HG02943 (cell line): ENCODE data around the gene ADI1.
"Not testable (repeated sequence)": the region's sequence is repeated elsewhere in the genome, so short reads cannot be mapped to it uniquely, and the experiment has no call there.

Source experiments
- ATAC-seq: cut with Tn5 transposase; IDR thresholded peaks from one replicate; pipeline ENCODE4 v1.9.1; 2021; ENCODE audit warnings: mild to moderate bottlenecking, low read depth, moderate library complexity; ENCODE audit not compliant: unreplicated experiment

The ADI1 gene

DNA sequence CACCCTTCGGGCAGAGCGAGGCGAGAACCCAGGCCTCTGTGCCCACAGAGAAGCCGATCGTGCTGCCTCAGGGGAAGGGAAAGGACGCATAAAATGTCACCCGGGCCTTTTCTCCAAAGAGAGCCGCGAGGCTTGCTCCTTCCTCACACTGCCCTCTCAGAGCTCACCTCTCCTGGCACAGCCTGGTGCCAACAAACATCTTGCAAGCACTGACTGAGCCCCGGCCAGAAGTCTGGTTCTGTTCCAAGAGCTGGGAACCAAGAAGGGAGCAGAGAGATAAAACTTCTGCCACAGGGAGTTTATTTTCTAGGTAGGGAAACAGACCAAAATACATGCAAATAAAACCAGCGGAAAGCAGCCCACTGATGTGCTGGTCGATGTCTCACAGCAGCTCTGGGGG lies 13.6 kb upstream of the ADI1 start:
- no peak for ATAC-seq

DNA sequence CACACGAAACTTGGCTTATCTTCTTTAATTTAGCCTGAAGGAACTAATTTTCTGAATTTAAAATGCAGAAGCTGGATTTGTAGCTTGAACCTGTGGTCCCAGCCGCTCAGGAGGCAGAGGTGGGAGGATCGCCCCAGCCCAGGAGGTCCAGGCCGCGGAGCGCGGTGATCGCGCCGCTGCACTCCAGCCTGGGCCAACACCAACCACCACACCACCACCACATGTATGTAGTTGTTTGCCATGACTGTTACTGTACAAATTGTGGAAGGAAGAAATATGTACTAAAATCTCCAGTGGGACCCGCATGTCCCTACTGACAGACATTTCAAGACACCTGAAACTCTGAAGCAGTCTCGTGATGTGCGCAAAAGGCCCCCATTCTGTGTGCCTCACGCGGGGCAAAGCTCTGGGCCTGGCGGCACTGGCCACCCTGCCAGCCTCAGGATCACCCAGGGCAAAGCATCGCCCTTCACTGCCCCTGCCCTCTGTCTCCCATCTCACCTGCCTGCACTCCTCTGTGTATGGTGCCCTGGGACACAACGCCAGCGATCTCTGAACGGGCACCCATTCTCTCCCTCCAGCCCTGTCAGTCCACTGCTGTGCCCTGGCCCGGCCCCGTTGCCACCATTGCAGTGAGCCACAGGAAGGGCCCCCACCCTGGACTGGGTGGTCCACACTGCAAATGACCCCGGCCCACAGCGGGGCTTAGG lies 10.1 kb upstream of the ADI1 start:
- ATAC-seq, result no peak

DNA sequence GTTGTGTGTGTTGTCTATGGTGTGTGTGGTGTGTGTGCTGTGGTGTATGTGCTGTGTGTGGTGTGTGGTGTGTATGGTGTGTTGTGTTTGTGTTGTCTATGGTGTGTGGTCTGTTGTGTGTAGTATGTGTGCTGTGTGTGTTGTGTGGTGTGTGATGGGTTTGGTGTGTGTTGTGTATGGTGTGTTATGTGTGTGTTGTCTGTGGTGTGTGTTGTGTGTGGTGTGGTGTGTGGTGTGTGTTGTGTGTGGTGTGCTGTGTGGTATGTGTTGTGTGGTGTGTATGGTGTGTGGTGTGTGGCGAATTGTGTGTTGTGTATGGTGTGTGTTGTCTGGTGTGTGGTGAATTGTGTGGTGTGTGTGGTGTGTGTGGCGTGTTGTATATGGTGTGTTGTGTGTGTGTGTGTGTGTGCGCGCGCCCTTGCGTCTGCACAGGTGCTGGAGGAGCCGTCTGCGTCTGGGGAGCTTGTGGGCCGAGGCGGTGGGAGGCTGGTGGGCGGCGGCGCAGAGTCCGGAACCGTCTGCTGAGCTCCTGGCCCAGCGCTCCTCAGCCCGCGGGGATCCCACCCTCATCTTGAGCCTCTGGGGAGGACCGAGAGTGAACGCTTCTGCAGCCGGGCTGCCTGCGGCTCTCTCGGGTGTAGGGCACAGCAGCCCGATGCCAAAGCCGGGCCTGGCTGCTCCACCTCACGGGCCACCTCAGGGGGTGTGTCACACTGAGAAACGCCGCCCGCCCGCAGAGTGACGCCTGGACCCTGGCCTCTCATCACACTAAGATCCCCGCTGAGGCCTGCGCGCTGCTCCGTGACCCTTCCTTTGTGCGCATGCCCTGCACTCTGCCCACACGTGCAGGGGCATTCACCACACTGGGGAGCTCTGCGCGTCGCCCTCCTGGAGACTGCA lies 8.8 kb upstream of the ADI1 start:
- ATAC-seq, result no peak

DNA sequence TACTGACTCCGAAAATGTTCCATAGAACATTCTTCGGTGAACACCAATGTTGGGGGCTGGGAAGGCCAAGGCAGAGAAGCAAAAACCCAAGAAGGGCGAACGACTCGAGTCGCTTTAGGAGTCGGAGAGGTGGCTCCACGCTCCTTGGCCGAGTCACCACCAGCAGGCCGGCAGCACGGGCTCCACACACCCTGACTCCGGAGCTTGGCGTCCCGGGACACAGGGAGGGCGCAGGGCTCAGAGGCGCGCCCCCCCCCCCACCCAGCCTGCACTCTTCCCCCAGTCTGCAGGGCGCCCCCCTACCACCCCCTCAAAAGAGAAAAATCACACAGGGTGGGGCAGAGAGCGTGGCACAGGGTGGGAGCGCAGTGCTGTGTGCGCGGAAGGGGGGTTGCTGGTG lies 7.5 kb upstream of the ADI1 start:
- ATAC-seq, result no peak

DNA sequence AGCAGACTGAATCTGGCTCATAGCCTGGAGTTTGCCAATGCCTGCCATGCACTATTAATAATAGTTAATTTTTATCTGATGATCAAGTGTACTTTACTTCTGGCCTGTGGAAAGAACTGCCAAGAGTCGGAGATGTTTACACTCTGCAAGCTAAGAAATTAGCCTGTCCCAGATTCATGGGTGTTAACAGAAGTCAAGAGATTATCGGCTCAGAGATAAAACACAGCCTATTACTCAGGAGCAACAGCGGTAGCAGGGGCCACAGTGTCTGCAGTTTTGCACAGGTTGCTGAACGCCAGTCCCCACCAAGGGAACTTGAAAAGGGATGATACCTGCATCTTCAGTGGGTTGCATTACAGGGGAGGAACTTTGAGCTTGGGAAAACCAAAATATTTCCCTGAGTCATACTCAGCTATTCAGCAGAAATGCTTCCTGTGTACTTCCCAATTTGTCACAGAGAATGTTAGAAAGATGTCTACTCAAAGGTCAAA lies 4.3 kb upstream of the ADI1 start:
- no peak for ATAC-seq

DNA sequence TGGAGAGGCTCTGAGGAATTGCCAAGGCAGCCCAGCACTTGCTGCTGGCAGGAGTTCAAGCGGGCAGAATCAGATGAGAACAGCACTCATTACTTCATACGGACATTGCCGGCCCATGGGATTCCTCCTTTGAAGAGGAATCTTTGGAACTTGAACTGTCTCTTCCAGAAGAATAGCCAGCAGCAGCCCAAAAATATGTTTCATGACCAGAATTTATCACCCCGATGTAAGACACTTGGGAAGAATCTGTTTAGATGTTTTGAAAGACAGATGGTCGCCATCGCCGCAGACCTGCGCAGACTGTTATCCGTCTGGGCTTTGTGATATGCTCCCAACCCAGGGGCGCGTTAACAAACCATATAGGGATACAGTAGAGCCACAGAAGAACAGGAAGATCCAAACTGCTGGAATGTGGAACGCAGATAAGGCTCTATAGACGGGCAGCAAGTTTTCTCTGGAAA lies 3.7 kb upstream of the ADI1 start:
- no peak for ATAC-seq

DNA sequence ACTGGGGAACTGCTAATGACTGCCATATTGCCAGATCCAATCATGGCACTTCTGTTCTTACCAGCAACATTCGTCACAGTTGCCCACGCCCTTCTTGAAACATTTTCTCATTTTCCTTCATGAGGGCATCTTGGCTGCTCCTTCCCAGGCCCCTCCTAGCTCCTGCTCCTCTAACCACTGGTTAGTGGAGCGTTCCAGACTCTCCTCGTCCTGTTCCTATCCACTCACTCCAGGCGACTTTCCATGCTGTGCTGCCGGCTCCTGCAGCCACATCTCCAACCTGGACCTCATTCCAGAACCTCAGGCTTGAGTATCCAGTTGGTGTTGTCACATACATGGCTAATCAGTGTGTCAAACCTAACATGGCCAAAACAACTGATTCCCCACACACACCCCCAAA lies 1.3 kb upstream of the ADI1 start:
- no peak for ATAC-seq

DNA sequence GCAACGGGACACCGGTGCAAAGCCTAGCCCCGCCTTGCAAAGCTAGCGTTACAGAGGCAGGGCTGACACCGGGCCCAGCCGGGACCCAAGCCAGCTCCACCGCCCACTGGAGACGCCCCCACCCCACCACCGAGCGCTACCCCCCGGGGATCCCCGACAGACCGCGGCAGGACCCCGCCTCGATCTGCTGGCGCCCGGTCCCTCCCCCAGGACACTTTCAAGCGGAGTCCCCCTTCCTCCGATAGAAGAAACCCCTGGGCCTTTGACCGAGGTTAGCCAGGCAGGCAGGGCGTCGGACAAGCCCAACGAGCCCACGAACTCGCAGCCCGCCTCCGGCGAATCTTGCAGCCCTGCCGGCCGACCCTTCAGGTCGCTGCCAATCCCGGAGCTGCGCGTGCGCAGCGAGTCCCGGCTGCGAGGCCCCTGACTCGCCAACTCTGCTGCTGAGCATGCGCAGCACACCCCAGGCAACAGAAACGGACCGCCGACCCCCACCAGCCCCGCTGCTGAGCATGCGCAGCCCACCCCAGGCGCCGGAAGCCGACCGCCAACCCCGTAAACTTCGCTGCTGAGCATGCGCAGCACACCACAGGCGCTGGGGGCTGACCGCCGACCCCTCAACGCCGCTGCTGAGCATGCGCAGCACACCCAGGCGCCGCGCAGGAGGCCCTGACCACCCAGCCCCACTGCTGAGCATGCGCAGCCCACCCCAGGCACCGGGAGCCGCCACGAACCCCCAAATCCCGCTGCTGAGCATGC lies 656 bp downstream of the ADI1 start:
- peak; percentile 72 for ATAC-seq

DNA sequence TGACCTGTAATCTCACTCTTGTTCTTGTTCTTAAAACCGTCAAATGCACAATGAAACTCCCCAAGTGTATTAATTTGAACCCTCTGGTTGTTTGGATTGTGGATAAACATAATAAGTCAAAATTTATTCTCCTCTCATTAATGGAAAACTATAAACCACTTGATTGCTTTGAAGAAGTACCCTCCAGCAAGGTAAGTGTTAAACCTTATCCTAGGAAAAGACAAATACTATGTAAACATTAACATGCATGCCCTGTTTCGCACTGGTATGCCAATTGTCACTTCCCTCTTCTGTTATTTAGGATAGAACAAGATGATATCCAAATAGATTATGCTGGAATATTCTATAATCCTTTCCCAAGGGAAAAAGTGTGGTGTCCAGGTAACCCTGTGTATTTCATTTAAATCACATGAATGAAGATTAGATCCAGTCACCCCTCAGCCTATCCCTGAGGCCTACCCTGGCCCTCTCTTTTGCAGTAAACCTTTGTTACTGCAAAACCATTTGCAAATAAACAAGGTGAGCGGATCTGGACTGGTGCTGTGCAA lies 1.3 kb downstream of the ADI1 start:
- no peak for ATAC-seq

DNA sequence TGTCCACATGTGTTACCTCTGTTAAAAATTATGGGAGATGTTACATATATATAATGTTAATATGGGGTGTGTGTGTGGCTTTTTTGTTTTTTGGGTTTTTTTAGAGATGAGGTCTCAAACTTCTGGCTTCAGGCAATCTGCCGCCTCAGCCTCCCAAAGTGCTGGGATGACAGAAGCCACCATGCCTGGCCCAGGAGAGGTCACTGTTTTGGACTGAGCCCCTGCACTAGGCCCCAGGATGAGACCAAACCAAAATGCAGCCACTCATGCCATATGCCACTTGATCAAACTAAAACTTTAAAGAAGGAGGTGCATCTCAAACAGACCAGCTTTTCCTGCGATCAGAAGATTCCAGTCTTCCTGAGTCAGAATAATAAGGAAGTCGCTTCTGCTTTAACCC lies 2.5 kb downstream of the ADI1 start:
- no peak for ATAC-seq

DNA sequence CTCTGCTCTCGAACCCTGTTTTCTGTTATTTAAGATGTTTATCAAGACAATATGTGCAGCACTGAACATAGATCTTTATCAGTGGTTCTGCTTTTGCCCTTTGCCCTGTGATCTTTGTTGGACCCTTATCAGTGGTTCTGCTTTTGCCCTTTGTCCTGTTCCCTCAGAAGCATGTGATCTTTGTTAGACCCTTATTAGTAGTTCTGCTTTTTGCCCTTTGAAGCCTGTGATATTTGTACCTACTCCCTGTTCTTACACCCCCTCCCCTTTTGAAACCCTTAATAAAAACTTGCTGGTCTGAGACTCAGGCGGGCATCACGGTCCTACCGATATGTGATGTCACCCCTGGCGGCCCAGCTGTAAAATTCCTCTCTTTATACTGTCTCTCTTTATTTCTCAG lies 3.9 kb downstream of the ADI1 start:
- ATAC-seq, result not testable (repeated sequence)

DNA sequence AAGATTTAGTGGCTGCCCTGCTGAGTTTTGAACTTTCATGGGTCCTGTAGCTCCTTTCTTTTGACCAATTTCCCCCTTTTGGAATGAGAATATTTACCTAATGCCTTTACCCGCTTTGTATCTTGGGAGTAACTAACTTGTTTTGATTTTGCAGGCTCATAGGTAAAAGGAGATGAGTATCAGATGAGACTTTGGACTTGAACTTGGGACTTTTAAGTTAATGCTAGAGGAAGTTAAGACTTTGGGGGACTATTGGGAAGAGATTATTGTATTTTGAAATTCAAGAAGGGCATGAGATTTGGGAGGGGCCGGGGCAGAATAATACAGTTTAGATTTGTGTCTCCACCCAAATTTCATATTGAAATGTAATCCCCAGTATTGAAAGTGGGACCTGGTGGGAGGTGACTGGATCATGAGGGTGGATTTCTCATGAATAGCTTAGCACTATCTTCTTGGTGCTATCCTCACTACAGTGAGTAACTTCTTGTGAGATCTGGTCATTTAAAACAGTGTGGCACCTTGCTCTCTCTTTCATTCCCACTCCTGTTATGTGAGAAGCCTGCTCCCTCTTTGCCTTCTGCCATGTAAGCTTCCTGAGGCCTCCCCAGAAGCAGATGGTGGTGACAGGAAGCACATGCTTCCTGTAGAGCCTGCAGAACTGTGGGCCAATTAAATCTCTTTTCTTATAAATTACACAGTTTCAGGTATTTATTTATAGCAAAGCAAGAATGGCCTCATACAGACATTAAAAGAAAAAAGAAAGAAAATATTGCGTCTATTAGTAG lies 6.1 kb downstream of the ADI1 start:
- ATAC-seq, result no peak

DNA sequence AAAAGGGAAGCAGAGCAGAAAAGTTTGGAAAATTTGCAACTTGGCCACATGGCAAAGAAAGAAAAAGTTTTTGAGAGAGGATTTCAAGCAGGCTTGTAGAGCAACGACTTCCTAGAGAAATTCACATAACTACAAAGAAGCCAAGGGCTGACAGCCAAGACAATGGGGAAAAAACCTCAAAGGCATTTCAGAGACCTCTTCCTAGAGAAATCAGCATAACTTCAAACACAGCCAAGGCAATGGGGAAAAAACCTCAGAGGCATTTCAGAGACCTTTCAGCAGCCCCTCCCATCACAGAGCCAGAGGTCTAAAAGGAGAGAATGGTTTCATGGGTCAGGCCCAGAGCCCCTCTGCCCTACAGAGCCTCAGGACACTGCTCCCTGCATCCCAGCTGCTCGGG lies 7.2 kb downstream of the ADI1 start:
- ATAC-seq, result no peak

DNA sequence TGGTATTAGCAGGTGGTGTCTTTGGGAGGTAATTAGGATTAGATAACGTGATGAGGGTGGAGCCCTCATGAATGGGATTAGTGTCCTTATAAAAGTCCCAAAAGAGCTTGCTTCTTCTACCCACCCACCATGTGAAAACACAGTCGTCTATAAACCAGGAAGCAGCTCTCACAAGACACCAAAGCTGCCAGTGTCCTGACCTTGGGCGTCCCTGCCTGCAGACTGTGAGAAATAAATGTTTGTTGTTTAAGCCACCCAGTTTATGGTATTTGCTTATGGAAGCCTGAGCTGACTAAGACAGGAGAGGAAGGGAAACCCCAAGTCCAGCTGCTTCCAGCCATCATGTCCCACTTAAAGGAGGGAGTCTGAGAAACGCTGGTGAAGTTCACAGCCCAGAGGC lies 13.6 kb downstream of the ADI1 start:
- no peak for ATAC-seq

DNA sequence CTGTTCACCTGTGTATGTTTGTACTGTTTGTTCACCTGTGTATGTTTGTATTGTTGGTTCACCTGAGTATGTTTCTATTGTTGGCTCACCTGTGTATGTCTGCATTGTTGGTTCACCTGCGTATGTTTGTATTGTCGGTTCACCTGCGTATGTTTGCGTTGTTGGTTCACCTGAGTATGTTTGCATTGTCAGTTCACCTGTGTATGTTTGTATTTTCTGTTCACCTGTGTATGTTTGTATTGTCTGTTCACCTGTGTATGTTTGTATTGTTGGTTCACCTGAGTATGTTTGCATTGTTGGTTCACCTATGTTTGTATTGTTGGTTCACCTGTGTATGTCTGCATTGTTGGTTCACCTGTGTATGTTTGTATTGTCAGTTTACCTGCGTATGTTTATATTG lies 14.6 kb downstream of the ADI1 start:
- no peak for ATAC-seq

DNA sequence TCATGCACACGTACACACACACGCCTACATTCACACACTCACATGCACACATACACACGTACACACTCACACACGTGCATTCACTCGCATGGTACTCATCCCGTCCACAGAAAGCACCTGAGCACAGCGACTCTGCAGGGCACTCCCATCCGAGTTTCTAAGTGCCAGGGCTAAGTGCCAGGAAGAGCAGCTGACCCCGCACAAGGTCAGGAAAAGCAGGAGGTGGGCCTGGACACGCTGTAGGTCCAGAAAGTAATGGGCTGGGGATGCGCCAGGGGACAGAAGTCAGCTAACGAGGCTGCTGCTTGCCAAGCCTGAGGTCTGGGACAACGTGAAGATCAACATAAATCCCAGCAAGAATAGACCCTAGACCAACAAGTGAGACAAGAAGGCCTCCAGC lies 15.8 kb downstream of the ADI1 start:
- ATAC-seq, result no peak

DNA sequence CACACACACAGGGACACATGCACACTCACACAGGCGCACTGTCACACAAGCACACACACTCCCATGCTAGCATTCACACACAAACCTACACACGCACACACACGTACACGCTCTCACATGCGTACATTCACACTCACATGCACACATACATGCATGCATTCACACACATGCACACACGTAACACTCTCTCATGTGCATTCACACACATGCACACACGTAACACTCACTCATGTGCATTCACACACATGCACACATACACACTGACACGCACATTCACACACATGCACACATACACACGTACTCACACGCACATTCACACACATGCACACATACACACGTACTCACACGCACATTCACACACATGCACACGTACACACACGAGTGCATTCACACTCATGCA lies 16.3 kb downstream of the ADI1 start:
- ATAC-seq, result no peak

DNA sequence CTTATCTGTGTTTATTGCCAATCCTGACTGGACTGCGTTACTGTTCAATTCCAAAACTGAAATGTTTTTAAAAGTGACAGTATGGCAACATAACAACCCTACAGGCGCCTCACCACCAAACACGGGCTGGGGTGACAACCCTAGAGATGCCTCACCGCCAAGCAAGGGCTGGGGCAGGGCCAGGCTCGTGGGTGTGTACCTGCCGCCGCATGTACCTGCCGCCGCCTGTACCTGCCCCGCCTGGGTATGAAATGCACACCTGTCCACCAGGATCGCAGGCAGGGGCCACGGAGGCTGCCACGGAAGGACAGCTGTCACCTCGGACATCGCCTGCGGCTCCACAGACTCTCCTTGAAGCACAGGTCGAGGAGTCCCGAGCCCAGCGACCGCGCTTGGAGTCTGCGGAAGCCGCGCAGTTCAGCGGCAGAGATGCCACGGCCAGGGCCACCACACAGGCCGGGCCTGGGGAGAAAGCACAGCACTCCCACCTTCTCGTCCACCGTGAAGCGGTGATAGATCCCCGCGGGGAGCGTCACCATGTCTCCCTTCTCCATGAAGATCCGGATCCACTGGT lies 18.9 kb downstream of the ADI1 start:
- no peak for ATAC-seq

DNA sequence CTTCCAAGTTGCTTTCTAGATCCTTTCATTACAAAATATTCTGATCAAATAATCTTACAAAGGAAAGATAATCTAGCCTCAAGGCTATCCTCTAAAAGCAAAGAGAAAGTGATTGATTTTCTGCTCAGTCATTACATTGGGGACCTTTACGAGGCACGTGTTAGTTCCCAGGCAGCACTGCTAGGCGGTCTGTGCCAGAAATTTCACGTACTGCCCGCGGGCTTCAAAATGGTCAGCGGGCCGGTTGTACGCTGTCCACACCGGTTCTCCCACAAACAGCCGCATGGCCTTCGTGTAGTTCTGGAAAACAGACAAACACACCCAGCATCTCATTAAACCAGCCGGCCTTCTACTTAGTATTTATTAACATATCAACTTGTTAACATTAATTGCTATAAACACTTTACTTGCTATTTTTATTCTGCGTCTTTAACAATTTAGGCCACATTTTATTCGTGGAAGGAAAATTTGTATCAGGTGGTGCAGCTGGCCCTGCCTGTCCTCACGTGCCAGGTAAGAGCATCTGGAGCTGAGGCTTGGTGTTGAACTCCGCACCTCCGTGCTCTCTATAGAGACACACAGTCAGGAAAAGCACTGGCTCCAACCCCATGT lies 20.4 kb downstream of the ADI1 start:
- no peak for ATAC-seq
